Astrocyte (in vitro differentiated cells and primary cell): Measurements from ENCODE around the gene PI16. TPM values are rescaled to one million over a fixed set of nuclear protein-coding genes. Genes with fewer than 3 reads are reported as not detected.

Experiments used
- DNase-seq: peaks from one replicate; pipeline ENCODE4 v3.0.0-alpha.2; 2010; ENCODE audit warnings: low read depth
- FAIRE-seq: peaks from 2 replicates; lab custom pipeline; 2011; peaks lifted over from hg19 to GRCh38; lab: Jason Lieb, UNC
- H2AFZ ChIP-seq: 2 replicates; pipeline ENCODE4 v1.6.0; 2012; ENCODE audit warnings: low read depth, low read length, inconsistent platforms
- H3K27ac ChIP-seq: 2 replicates; pipeline ENCODE4 v1.5.1; 2011; ENCODE audit warnings: low read depth, low read length, inconsistent platforms
- H3K27me3 ChIP-seq: 2 replicates; pipeline ENCODE4 v1.6.0; 2011; ENCODE audit warnings: low read length, inconsistent platforms; ENCODE audit not compliant: insufficient read depth
- H3K36me3 ChIP-seq: 2 replicates; pipeline ENCODE4 v1.5.1; 2011; ENCODE audit warnings: low read length, inconsistent platforms; ENCODE audit not compliant: insufficient read depth
- H3K4me1 ChIP-seq: 2 replicates; pipeline ENCODE4 v1.5.1; 2011; ENCODE audit warnings: low read length, inconsistent platforms; ENCODE audit not compliant: insufficient read depth
- H3K4me2 ChIP-seq: 2 replicates; pipeline ENCODE4 v1.6.0; 2012; ENCODE audit warnings: low read length, inconsistent platforms
- H3K4me3 ChIP-seq: 2 replicates; pipeline ENCODE4 v1.5.1; 2011; ENCODE audit warnings: low read depth, mild to moderate bottlenecking, low read length, inconsistent platforms; ENCODE audit not compliant: insufficient read depth
- H3K79me2 ChIP-seq: 2 replicates; pipeline ENCODE4 v1.6.0; 2012; ENCODE audit warnings: mild to moderate bottlenecking, low read length, inconsistent platforms; ENCODE audit not compliant: insufficient read depth
- H3K9ac ChIP-seq: 2 replicates; pipeline ENCODE4 v1.6.0; 2012; ENCODE audit warnings: mild to moderate bottlenecking, low read length, inconsistent platforms
- H3K9me3 ChIP-seq: 2 replicates; pipeline ENCODE4 v1.5.1; 2012; ENCODE audit warnings: low read depth, mild to moderate bottlenecking, low read length, inconsistent platforms; ENCODE audit not compliant: insufficient read depth
- H4K20me1 ChIP-seq: 2 replicates; pipeline ENCODE4 v1.6.0; 2012; ENCODE audit warnings: low read length, inconsistent platforms; ENCODE audit not compliant: insufficient read depth
- H3K27ac Mint-ChIP-seq: one replicate; pipeline ENCODE4 v1.8.0; 2021; ENCODE audit warnings: mild to moderate bottlenecking, mixed read lengths; ENCODE audit not compliant: unreplicated experiment
- H3K27me3 Mint-ChIP-seq: one replicate; pipeline ENCODE4 v1.8.0; 2021; ENCODE audit warnings: low read depth, mixed read lengths; ENCODE audit not compliant: unreplicated experiment
- H3K36me3 Mint-ChIP-seq: one replicate; pipeline ENCODE4 v1.8.0; 2021; ENCODE audit warnings: low read depth, mixed read lengths; ENCODE audit not compliant: unreplicated experiment
- H3K4me1 Mint-ChIP-seq: one replicate; pipeline ENCODE4 v1.8.0; 2021; ENCODE audit warnings: low read depth, mixed read lengths; ENCODE audit not compliant: unreplicated experiment
- H3K4me3 Mint-ChIP-seq: one replicate; pipeline ENCODE4 v1.8.0; 2021; ENCODE audit warnings: mild to moderate bottlenecking, moderate library complexity, mixed read lengths; ENCODE audit not compliant: unreplicated experiment
- H3K9me3 Mint-ChIP-seq: one replicate; pipeline ENCODE4 v1.8.0; 2021; ENCODE audit warnings: mild to moderate bottlenecking, mixed read lengths; ENCODE audit not compliant: unreplicated experiment
- CTCF ChIP-seq: IDR thresholded peaks from 2 replicates; pipeline ENCODE4 v1.5.1; 2011; ENCODE audit warnings: low read depth, mild to moderate bottlenecking, inconsistent platforms, low read length, moderate library complexity; ENCODE audit not compliant: insufficient read depth
- EZH2 ChIP-seq: IDR thresholded peaks from 2 replicates; pipeline ENCODE4 v1.6.1; 2012; ENCODE audit warnings: mild to moderate bottlenecking, low read length, inconsistent platforms; ENCODE audit not compliant: insufficient read depth
- total RNA-seq: library from RNA; stranded (reverse); gene quantifications from 2 replicates; pipeline ENCODE4 v1.2.1, GENCODE V29; 2021

PI16 gene
- total RNA-seq, 1 donor from 2014 or later, result not detected

GRCh38 chr6:36924131-36924530, 30.4 kb upstream of the PI16 start:
- Histone ChIP-seq H3K79me2 (no peaks in the 10 kb centered on the region), H3K27me3 (no peaks in the 10 kb centered on the region), H4K20me1 (no peaks in the 10 kb centered on the region), H3K4me1 (peaks cover 14% of the 10 kb centered on the region), H3K4me2 (no peak overlapping the region), H3K9me3 (no peaks in the 10 kb centered on the region), H3K4me3 (no peak overlapping the region), H3K9ac (no peak overlapping the region), H3K27ac (no peak overlapping the region), H3K36me3 (peaks cover 15% of the 10 kb centered on the region), H2AFZ (no peak overlapping the region)
- FAIRE-seq (no peak), DNase-seq (no peak)
- Mint-ChIP-seq H3K4me3 (peak overlapping the region; percentile 20), H3K9me3 (no peaks in the 10 kb centered on the region), H3K4me1 (peaks cover 41% of the 10 kb centered on the region), H3K36me3 (peaks cover 9% of the 10 kb centered on the region), H3K27ac (peak overlapping the region; percentile 88), H3K27me3 (no peaks in the 10 kb centered on the region)
- no peak for TF ChIP-seq EZH2
- no peak for TF ChIP-seq CTCF

GRCh38 chr6:36924778-36925374, 29.7 kb upstream of the PI16 start:
- H3K36me3 ChIP-seq, result peaks cover 13% of the 10 kb centered on the region
- TF ChIP-seq CTCF (no peak), EZH2 (no peak)
- no peak overlapping the region for H3K4me2 ChIP-seq
- Mint-ChIP-seq H3K27me3 (no peaks in the 10 kb centered on the region), H3K9me3 (no peaks in the 10 kb centered on the region), H3K27ac (peak overlapping the region; percentile 34), H3K4me3 (peak overlapping the region; percentile 20), H3K4me1 (peaks cover 38% of the 10 kb centered on the region), H3K36me3 (peaks cover 5% of the 10 kb centered on the region)
- H2AFZ ChIP-seq, result no peak overlapping the region
- no peaks in the 10 kb centered on the region for H4K20me1 ChIP-seq
- DNase-seq (no peak), FAIRE-seq (no peak)
- peaks cover 18% of the 10 kb centered on the region for H3K4me1 ChIP-seq
- no peak overlapping the region for H3K9ac ChIP-seq
- H3K27me3 ChIP-seq, result no peaks in the 10 kb centered on the region
- H3K9me3 ChIP-seq, result no peaks in the 10 kb centered on the region
- no peaks in the 10 kb centered on the region for H3K79me2 ChIP-seq
- no peak overlapping the region for H3K4me3 ChIP-seq
- no peak overlapping the region for H3K27ac ChIP-seq

GRCh38 chr6:36925809-36926208, 28.7 kb upstream of the PI16 start:
- FAIRE-seq (no peak), DNase-seq (no peak)
- Histone ChIP-seq H3K4me1 (peaks cover 21% of the 10 kb centered on the region), H3K36me3 (peaks cover 10% of the 10 kb centered on the region), H3K9me3 (no peaks in the 10 kb centered on the region), H4K20me1 (no peaks in the 10 kb centered on the region), H3K27ac (no peak overlapping the region), H3K79me2 (no peaks in the 10 kb centered on the region), H3K4me2 (no peak overlapping the region), H3K9ac (no peak overlapping the region), H2AFZ (no peak overlapping the region), H3K27me3 (no peaks in the 10 kb centered on the region), H3K4me3 (no peak overlapping the region)
- Mint-ChIP-seq H3K4me1 (peaks cover 40% of the 10 kb centered on the region), H3K27me3 (no peaks in the 10 kb centered on the region), H3K27ac (no peak overlapping the region), H3K4me3 (no peak overlapping the region), H3K9me3 (no peaks in the 10 kb centered on the region), H3K36me3 (peaks cover 5% of the 10 kb centered on the region)
- TF ChIP-seq CTCF, result no peak
- TF ChIP-seq EZH2, result no peak
